Measurements from ENCODE around the gene BEND4. TPM values are rescaled to one million over a fixed set of nuclear protein-coding genes. Genes with fewer than 3 reads are reported as not detected.

The BEND4 gene
- total RNA-seq, 1 experiment from 2014 or later: not detected

DNA sequence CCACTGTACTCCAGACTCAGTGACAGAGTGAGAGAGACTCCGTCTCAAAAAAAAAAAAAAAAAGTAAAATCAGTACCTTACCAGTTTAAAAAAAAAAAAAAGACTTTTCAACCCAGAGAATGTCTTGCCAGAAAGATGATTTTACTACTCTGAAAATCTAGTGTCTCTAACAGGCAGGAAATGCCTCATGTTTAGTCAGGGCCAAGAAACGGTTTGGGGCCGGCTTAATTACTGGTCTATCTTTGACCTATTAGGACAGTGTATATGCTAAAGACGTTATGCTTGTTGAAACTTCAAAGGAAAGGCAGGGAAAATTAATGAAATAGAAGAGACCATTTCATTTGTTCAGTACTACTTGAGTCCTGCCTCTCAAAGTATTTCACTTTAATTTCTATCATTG is 9.9 kb downstream of the BEND4 start:
- H3K4me3 ChIP-seq: no peak overlapping the region
- no peaks in the 10 kb centered on the region for H3K79me2 ChIP-seq (ENCODE audit: low read depth)
- H3K4me2 ChIP-seq: no peak overlapping the region
- no peak overlapping the region for H3K27ac ChIP-seq
- POLR2A ChIA-PET (ENCODE audit: unreplicated experiment): no interaction called here
- no TSS peak for BruUV-seq (replicated peaks)
- intact Hi-C loops (cut with micrococcal nuclease; ENCODE audit: unreplicated experiment): no loop called here
- no peaks in the 10 kb centered on the region for H3K36me3 ChIP-seq (ENCODE audit: low read depth)
- CTCF ChIA-PET: no interaction called here
- no peak overlapping the region for H2AFZ ChIP-seq
- no peaks in the 10 kb centered on the region for H4K20me1 ChIP-seq (ENCODE audit: insufficient read depth)
- H3F3A ChIP-seq (ENCODE audit: insufficient read depth, low read depth): no peaks in the 10 kb centered on the region
- H3K4me1 ChIP-seq (replicated peaks; ENCODE audit: insufficient read depth): no peaks in the 10 kb centered on the region
- no peaks in the 10 kb centered on the region for H3K9me2 ChIP-seq (ENCODE audit: insufficient read depth)
- TF ChIP-seq EZH2 (IDR thresholded peaks at IDR 0.05; ENCODE audit: low read depth): no peak
- TF ChIP-seq, protein P1, sequence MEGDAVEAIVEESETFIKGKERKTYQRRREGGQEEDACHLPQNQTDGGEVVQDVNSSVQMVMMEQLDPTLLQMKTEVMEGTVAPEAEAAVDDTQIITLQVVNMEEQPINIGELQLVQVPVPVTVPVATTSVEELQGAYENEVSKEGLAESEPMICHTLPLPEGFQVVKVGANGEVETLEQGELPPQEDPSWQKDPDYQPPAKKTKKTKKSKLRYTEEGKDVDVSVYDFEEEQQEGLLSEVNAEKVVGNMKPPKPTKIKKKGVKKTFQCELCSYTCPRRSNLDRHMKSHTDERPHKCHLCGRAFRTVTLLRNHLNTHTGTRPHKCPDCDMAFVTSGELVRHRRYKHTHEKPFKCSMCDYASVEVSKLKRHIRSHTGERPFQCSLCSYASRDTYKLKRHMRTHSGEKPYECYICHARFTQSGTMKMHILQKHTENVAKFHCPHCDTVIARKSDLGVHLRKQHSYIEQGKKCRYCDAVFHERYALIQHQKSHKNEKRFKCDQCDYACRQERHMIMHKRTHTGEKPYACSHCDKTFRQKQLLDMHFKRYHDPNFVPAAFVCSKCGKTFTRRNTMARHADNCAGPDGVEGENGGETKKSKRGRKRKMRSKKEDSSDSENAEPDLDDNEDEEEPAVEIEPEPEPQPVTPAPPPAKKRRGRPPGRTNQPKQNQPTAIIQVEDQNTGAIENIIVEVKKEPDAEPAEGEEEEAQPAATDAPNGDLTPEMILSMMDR (conservative IDR thresholded peaks at IDR 0.05): no peak
- H3K9me3 ChIP-seq (ENCODE audit: insufficient read depth, low read depth): no peaks in the 10 kb centered on the region; the same call in 1 of the 2 replicates
- peaks cover 42% of the 10 kb centered on the region for H3K27me3 ChIP-seq (ENCODE audit: insufficient read depth, low read depth)
- no peak for DNase-seq

DNA sequence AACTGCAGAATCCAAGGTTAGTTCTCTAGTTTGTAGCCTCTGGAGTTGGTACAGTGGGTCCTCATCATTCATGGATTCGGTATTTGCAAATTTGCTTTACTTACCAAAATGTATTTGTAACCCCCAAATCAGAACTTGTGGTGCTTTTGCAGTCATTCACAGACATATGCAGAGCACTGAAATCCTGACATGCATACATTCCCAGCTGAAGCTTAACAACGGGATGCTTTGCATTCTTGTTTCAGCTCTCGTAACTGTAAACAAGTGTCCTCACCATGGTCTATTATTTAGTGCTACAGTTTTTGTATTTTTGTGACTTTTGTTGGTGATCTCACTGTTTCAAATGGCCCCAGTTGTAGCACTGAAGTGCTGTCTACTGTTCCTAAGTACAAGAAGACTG is 16.1 kb downstream of the BEND4 start:
- ChIA-PET POLR2A (ENCODE audit: unreplicated experiment) (no interaction called here), CTCF (no interaction called here)
- H3K36me3 ChIP-seq (ENCODE audit: low read depth): no peaks in the 10 kb centered on the region
- DNase-seq: no peak
- BruUV-seq (replicated peaks): no TSS peak
- H3K79me2 ChIP-seq (ENCODE audit: low read depth): no peaks in the 10 kb centered on the region
- no peak overlapping the region for H2AFZ ChIP-seq
- intact Hi-C loops (cut with micrococcal nuclease; ENCODE audit: unreplicated experiment): no loop called here
- H3K27ac ChIP-seq: no peak overlapping the region
- no peaks in the 10 kb centered on the region for H3K4me1 ChIP-seq (replicated peaks; ENCODE audit: insufficient read depth)
- TF ChIP-seq, protein P1 (conservative IDR thresholded peaks at IDR 0.05): no peak
- no peak for TF ChIP-seq EZH2 (IDR thresholded peaks at IDR 0.05; ENCODE audit: low read depth)
- H3K27me3 ChIP-seq (ENCODE audit: insufficient read depth, low read depth): peaks cover 58% of the 10 kb centered on the region
- H3K4me3 ChIP-seq: no peak overlapping the region
- H3K4me2 ChIP-seq: no peak overlapping the region
- no peaks in the 10 kb centered on the region for H3F3A ChIP-seq (ENCODE audit: insufficient read depth, low read depth)
- no peaks in the 10 kb centered on the region for H3K9me2 ChIP-seq (ENCODE audit: insufficient read depth)
- no peaks in the 10 kb centered on the region; the same call in 1 of the 2 replicates for H3K9me3 ChIP-seq (ENCODE audit: insufficient read depth, low read depth)
- no peaks in the 10 kb centered on the region for H4K20me1 ChIP-seq (ENCODE audit: insufficient read depth)

DNA sequence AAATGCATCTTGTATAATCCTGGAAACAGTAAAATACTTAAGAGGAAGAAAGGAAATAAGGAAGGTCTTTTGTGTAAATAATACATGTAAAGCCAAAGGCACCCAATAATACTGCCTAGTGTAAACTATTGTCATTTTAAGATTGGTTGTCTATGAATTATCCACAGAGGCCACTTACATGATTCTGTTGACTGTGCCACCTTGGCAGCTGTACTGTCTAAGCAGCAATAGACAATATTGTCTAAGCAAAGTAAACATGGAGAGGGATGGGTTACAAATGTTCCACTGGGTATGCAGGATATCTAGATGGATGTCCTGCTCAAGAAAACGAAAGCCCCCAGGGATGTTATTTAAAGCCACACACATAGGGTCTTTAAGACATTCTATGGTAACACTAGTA is 19.4 kb downstream of the BEND4 start:
- intact Hi-C loops (cut with micrococcal nuclease; ENCODE audit: unreplicated experiment): no loop called here

More for the DNA sequence above, 19.4 kb downstream of the BEND4 start:
- Histone ChIP-seq H3K36me3 (ENCODE audit: low read depth) (no peaks in the 10 kb centered on the region), H3K9me3 (ENCODE audit: insufficient read depth, low read depth) (no peaks in the 10 kb centered on the region), H3K4me2 (no peak overlapping the region), H3K4me3 (no peak overlapping the region), H3K9me2 (ENCODE audit: insufficient read depth) (no peaks in the 10 kb centered on the region), H3K4me1 (replicated peaks; ENCODE audit: insufficient read depth) (no peaks in the 10 kb centered on the region), H3K27ac (no peak overlapping the region), H3K27me3 (ENCODE audit: insufficient read depth, low read depth) (peaks cover 64% of the 10 kb centered on the region), H4K20me1 (ENCODE audit: insufficient read depth) (no peaks in the 10 kb centered on the region), H2AFZ (no peak overlapping the region), H3F3A (ENCODE audit: insufficient read depth, low read depth) (no peaks in the 10 kb centered on the region), H3K79me2 (ENCODE audit: low read depth) (no peaks in the 10 kb centered on the region)
- POLR2A ChIA-PET (ENCODE audit: unreplicated experiment): no interaction called here
- DNase-seq: no peak
- BruUV-seq (replicated peaks): no TSS peak
- CTCF ChIA-PET: no interaction called here
- TF ChIP-seq, protein P1 (conservative IDR thresholded peaks at IDR 0.05): no peak
- no peak for TF ChIP-seq EZH2 (IDR thresholded peaks at IDR 0.05; ENCODE audit: low read depth)
